T-cell (primary cell): ENCODE measurements around the gene ZNF423. TPM values are rescaled to one million over a fixed set of nuclear protein-coding genes. Genes with fewer than 3 reads are reported as not detected.
"Not testable (repeated sequence)": the region's sequence is repeated elsewhere in the genome, so short reads cannot be mapped to it uniquely, and the experiment has no call there.

Experiments
- ATAC-seq, 4 experiments: fragments of 200-7000 bp in 3 of 4; fragments of 150-1000 bp in 1 of 4; cut with Tn5 transposase; replicated peaks in 1 of 4; 1 replicate in 3 of 4; 2 replicates in 1 of 4; pipeline ENCODE4 v1.10.0; 2021; ENCODE audit warnings: moderate library complexity in 3 of 4, mild to moderate bottlenecking in 2 of 4, moderate number of reproducible peaks in 1 of 4
- CTCF ChIA-PET, 2 donors: fragments of 300-600 bp; sonication (Branson Sonifier 250); formaldehyde crosslinking; loops; one replicate each; lab custom pipeline; 2022; ENCODE audit warnings: antibody characterized with exemption in 2 of 2; lab: Charles Lee
- POLR2A ChIA-PET, 2 donors: fragments of 300-600 bp; sonication (Branson Sonifier 250); formaldehyde crosslinking; loops; one replicate each; lab custom pipeline; 2022; ENCODE audit warnings: antibody characterized with exemption in 2 of 2; lab: Charles Lee
- DNase-seq, 35 experiments: peaks; one replicate each; pipeline versions ENCODE4 v3.0.0 to v3.0.0-alpha.2; 2013 to 2023
- H3K27ac ChIP-seq: one replicate; pipeline ENCODE4 v1.5.1; 2013; ENCODE audit warnings: low read length
- H3K27me3 ChIP-seq, 2 experiments: replicated peaks in 1 of 2; 1 replicate in 1 of 2; 2 replicates in 1 of 2; pipeline versions ENCODE4 v1.6.1 to v1.7.0; 2013; ENCODE audit warnings: low read length in 1 of 2, mixed read lengths in 1 of 2; ENCODE audit not compliant: control insufficient read depth in 2 of 2, insufficient read depth in 2 of 2; ENCODE audit errors: extremely low read depth in 1 of 2
- H3K36me3 ChIP-seq, 2 donors: 1 replicate in 1 of 2; 2 replicates in 1 of 2; pipeline versions ENCODE4 v1.6.1 to v1.7.0; 2013; ENCODE audit warnings: low read length in 1 of 2; ENCODE audit not compliant: control insufficient read depth in 2 of 2, insufficient read depth in 1 of 2; ENCODE audit errors: extremely low read depth in 1 of 2
- H3K4me1 ChIP-seq, 2 experiments: 1 replicate in 1 of 2; 2 replicates in 1 of 2; pipeline versions ENCODE4 v1.6.1 to v1.7.0; 2013; ENCODE audit warnings: low read length in 2 of 2, mixed read lengths in 1 of 2; ENCODE audit not compliant: insufficient read depth in 2 of 2, control insufficient read depth in 1 of 2; ENCODE audit errors: extremely low read depth in 1 of 2
- H3K4me3 ChIP-seq, 2 donors: 1 replicate in 1 of 2; 2 replicates in 1 of 2; pipeline versions ENCODE4 v1.5.1 to v1.7.0; 2013; ENCODE audit warnings: mild to moderate bottlenecking in 2 of 2, low read length in 1 of 2, moderate library complexity in 1 of 2; ENCODE audit not compliant: control insufficient read depth in 1 of 2; ENCODE audit errors: extremely low read depth in 1 of 2
- H3K9me3 ChIP-seq: 2 replicates; pipeline ENCODE4 v1.7.0; 2013
- H3K27ac Mint-ChIP-seq, 2 donors: one replicate each; pipeline ENCODE4 v1.8.0; 2020 to 2021; ENCODE audit warnings: mild to moderate bottlenecking in 2 of 2, mixed read lengths in 2 of 2
- H3K27me3 Mint-ChIP-seq, 2 donors: one replicate each; pipeline ENCODE4 v1.8.0; 2021 to 2022; ENCODE audit warnings: mixed read lengths in 2 of 2
- H3K36me3 Mint-ChIP-seq: one replicate; pipeline ENCODE4 v1.8.0; 2021; ENCODE audit warnings: mixed read lengths
- H3K4me1 Mint-ChIP-seq, 3 donors: one replicate each; pipeline ENCODE4 v1.8.0; 2020 to 2022; ENCODE audit warnings: mixed read lengths in 3 of 3, mild to moderate bottlenecking in 1 of 3
- H3K4me3 Mint-ChIP-seq, 3 donors: one replicate each; pipeline ENCODE4 v1.8.0; 2020 to 2022; ENCODE audit warnings: mild to moderate bottlenecking in 3 of 3, mixed read lengths in 3 of 3, moderate library complexity in 3 of 3
- H3K9me3 Mint-ChIP-seq, 3 donors: one replicate each; pipeline ENCODE4 v1.8.0; 2020 to 2022; ENCODE audit warnings: mixed read lengths in 3 of 3
- WGBS: methylation state at CpG from one replicate; pipeline ENCODE4 v1.1.5; 2013; ENCODE audit warnings: missing lambda C conversion rate; ENCODE audit not compliant: insufficient coverage; 5-methylcytosine and 5-hydroxymethylcytosine counted together
- total RNA-seq, 35 experiments: library from RNA in 6 of 35; stranded (reverse) in 6 of 35; fragments of 120-200 nt in 1 of 35; gene quantifications; one replicate each; pipeline versions ENCODE4 v1.2.1 to v1.2.4 and lab custom pipeline; 2013 to 2026

The ZNF423 gene
- total RNA-seq, 5 donors from 2014 or later (not counting 1 experiment from before 2014, with no cell fraction given), result 0.07 to 0.12 TPM; not detected in 3

DNA sequence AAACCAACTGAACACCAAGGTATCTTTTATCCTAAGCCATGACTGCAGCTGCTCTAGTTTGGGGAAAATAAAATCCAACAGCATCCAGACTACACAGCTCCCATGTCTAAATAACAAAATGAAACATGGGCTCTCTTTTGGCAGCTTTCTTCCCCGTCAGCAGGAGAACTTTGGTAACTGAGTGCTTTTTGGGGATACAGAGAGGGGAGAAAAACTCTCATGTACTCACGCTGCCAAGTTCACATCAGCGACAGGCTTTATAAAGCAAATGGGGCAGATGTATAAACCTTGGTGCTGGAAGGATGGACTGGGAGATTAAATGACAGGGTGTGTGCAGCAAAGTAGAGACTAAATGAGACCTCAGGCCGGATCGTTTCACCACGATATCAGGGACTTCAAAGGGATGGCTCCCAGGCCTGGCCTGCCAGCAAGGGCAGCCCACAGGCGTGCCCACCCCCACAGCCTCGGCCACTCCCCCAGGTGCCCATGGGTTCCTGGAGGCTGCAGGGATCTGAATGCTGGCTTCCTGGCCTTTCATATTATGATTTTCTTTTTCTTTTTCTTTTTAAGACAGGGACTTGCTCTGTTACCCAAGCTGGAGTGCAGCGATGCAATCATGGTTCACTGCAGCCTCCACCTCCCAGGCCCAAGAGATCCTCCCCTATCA is 174.6 kb downstream of the ZNF423 start:
- no peak overlapping the region for H3K4me3 Mint-ChIP-seq
- H3K4me1 ChIP-seq, result no peaks in the 10 kb centered on the region
- H3K27me3 ChIP-seq, result peaks cover 0 to 24% of the 10 kb centered on the region in 2 experiments
- no peak overlapping the region for H3K27ac Mint-ChIP-seq
- H3K36me3 Mint-ChIP-seq, result no peaks in the 10 kb centered on the region
- DNase-seq (no peak), ATAC-seq (no peak)
- H3K36me3 ChIP-seq, result no peaks in the 10 kb centered on the region
- WGBS, result 89% methylated on average over 8 of the region's 9 CpGs
- H3K9me3 Mint-ChIP-seq, result no peaks in the 10 kb centered on the region
- H3K27ac ChIP-seq, result no peak overlapping the region
- H3K27me3 Mint-ChIP-seq, result peaks cover 8 to 11% of the 10 kb centered on the region in 2 donors
- no peaks in the 10 kb centered on the region for H3K9me3 ChIP-seq
- H3K4me3 ChIP-seq, result no peak overlapping the region
- CTCF ChIA-PET, result no interaction called here
- POLR2A ChIA-PET, result interaction anchor here in 1 of 2 donors (0.7 kb wide), 1 partner anchor 232 kb away, joined by 3 read pairs; no protein-coding TSS in a partner anchor
- no peaks in the 10 kb centered on the region for H3K4me1 Mint-ChIP-seq

DNA sequence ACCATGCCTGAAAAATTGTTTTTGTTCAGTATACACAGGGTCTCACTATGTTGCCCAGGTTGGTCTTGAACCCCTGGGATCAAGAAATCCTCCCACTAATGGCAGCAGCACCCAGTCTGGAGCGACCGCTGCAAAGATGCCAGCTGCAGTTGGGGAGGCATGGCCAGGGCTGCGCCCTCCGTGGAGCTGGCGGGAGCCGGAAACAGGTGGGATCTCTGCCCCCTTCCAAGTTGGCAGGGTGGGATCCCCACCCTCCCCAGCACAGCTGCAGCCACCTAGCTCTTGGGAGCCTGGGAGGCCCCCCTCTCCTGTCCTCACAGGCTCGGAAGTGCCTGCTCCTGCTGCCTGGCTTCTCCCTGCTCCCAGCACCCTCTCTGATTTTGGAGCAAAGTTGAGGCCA is 176.8 kb downstream of the ZNF423 start:
- no peaks in the 10 kb centered on the region for H3K36me3 Mint-ChIP-seq
- no peaks in the 10 kb centered on the region for H3K36me3 ChIP-seq
- H3K4me1 ChIP-seq, result no peaks in the 10 kb centered on the region
- DNase-seq, result no peak
- no peaks in the 10 kb centered on the region for H3K4me1 Mint-ChIP-seq
- WGBS, result 93% methylated on average over 7 of the region's 7 CpGs
- peaks cover 0 to 2% of the 10 kb centered on the region in 2 donors for H3K27me3 Mint-ChIP-seq
- no peak overlapping the region for H3K4me3 ChIP-seq
- no peak for ATAC-seq
- no peak overlapping the region for H3K27ac ChIP-seq
- peaks cover 0 to 11% of the 10 kb centered on the region in 2 experiments for H3K27me3 ChIP-seq
- no peak overlapping the region for H3K27ac Mint-ChIP-seq
- CTCF ChIA-PET, result no interaction called here
- no peak overlapping the region for H3K4me3 Mint-ChIP-seq
- no peaks in the 10 kb centered on the region for H3K9me3 ChIP-seq
- POLR2A ChIA-PET, result no interaction called here
- H3K9me3 Mint-ChIP-seq, result no peaks in the 10 kb centered on the region

DNA sequence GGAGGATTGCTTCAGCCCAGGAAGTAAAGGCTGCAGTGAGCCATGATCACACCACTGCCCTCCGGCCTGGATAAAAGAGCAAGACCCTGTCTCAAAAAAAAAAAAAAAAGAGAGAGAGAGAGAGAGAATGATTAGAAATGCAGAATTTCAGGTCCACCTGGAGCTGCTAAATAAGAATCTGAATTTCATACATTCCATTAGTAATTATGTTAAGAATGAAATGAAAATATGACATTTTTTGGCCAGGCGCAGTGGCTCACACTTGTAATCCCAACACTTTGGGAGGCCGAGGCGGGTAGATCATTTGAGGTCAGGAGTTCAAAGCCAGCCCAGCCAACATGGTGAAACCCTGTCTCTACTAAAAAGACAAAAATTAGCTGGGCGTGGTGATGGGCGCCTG is 178.3 kb downstream of the ZNF423 start:
- H3K36me3 Mint-ChIP-seq, DNase-seq, H3K9me3 ChIP-seq, POLR2A ChIA-PET, H3K4me1 Mint-ChIP-seq, CTCF ChIA-PET, ATAC-seq, H3K36me3 ChIP-seq, H3K27ac Mint-ChIP-seq, H3K4me3 ChIP-seq, H3K27me3 Mint-ChIP-seq, H3K4me3 Mint-ChIP-seq, H3K9me3 Mint-ChIP-seq, H3K27ac ChIP-seq, H3K4me1 ChIP-seq: not testable (repeated sequence)
- WGBS, result 96% methylated on average over 4 of the region's 6 CpGs
- peaks cover 0 to 10% of the 10 kb centered on the region in 2 experiments for H3K27me3 ChIP-seq

DNA sequence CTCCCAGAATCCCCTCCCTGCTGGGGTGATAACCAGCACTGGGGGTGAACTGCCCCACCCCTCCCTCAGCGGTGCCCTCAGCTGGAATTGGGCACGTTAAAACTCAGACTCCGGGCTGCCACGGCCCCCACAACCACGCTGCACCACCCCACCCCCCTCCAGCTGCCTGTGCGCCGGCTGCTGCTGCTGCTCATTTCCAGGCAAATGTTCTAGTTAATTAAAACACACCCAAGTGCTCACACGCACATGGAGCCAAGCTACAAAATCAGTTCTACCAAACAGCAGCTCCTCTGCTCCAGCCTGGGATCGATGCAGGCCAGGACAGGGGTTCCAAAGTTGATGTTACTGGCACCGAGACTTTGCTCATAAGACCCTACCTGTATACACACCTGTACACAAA is 180.5 kb downstream of the ZNF423 start:
- POLR2A ChIA-PET, result no interaction called here
- Mint-ChIP-seq H3K4me3 (no peak overlapping the region), H3K27ac (no peak overlapping the region)

DNA sequence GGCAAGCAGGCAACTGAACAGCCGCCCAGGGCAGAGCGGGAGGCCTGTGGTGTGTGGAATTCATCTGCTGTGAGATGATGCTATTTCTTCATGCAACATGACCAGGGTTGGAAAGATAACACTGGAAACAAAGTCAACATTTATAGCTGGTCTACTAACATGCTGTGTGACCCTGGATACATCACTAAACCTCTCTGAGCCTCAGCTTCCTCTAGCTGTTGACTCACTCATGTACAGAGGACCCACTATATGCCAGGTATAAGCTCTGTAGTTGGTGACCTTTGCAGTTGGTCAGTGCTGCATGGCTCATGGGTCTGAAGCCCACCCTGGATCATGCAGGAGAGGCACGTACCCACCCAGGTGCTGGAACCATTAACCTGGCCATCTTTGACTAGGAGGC is 180.9 kb downstream of the ZNF423 start:
- Mint-ChIP-seq H3K27ac (no peak overlapping the region), H3K4me3 (no peak overlapping the region), H3K36me3 (no peaks in the 10 kb centered on the region), H3K27me3 (no peaks in the 10 kb centered on the region), H3K4me1 (no peaks in the 10 kb centered on the region), H3K9me3 (no peaks in the 10 kb centered on the region)
- 100% methylated on average over 1 of the region's 3 CpGs for WGBS
- no peak for ATAC-seq
- no peak for DNase-seq
- Histone ChIP-seq H3K4me3 (no peak overlapping the region), H3K4me1 (no peaks in the 10 kb centered on the region), H3K9me3 (no peaks in the 10 kb centered on the region), H3K36me3 (no peaks in the 10 kb centered on the region), H3K27me3 (peaks cover 0 to 16% of the 10 kb centered on the region in 2 experiments), H3K27ac (no peak overlapping the region)
- CTCF ChIA-PET, result interaction anchor here in 1 of 2 donors (0.5 kb wide), 1 partner anchor 23 kb away, joined by 4 read pairs; no protein-coding TSS in a partner anchor
- POLR2A ChIA-PET, result no interaction called here

More for the DNA sequence above, 180.5 kb downstream of the ZNF423 start:
- Histone ChIP-seq H3K27me3 (peaks cover 0 to 12% of the 10 kb centered on the region in 2 experiments), H3K36me3 (no peaks in the 10 kb centered on the region), H3K4me1 (no peaks in the 10 kb centered on the region), H3K9me3 (no peaks in the 10 kb centered on the region), H3K4me3 (no peak overlapping the region), H3K27ac (no peak overlapping the region)
- WGBS, result 61% methylated on average over 7 of the region's 10 CpGs
- Mint-ChIP-seq H3K27me3 (peaks cover 0 to 2% of the 10 kb centered on the region in 2 donors), H3K36me3 (no peaks in the 10 kb centered on the region), H3K4me1 (no peaks in the 10 kb centered on the region), H3K9me3 (no peaks in the 10 kb centered on the region)
- DNase-seq (no peak), ATAC-seq (no peak)
- CTCF ChIA-PET, result no interaction called here

DNA sequence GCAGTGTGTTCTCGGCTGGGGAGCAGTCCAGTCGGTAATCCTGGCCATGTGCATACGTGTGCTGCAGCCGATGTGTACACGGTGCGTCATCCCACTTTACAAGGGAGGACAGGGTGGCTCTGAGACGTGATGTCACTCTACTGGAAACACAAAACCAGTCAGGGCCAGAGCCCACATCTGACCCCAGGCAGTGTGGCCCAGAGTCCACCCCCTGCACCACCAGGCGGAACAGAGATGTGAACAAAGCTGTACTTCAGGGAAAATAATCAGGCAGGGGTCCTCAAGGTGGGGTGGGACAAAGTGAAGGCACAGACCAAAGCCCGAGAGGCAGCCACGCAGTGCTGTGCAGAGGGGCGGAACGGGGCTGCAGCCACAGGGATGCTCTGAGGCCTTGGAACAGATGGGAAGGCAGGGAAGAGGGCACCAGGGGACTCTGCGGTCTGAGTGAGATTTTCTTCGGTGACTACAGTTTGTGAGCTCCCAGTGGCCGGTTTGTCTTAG is 181.5 kb downstream of the ZNF423 start:
- ATAC-seq (no peak), DNase-seq (no peak)
- no peak overlapping the region for H3K4me3 ChIP-seq
- H3K4me1 ChIP-seq, result no peaks in the 10 kb centered on the region
- no peaks in the 10 kb centered on the region for H3K36me3 Mint-ChIP-seq
- H3K9me3 Mint-ChIP-seq, result no peaks in the 10 kb centered on the region
- no peaks in the 10 kb centered on the region for H3K4me1 Mint-ChIP-seq
- H3K36me3 ChIP-seq, result no peaks in the 10 kb centered on the region
- no peak overlapping the region for H3K27ac Mint-ChIP-seq
- no peak overlapping the region for H3K4me3 Mint-ChIP-seq
- H3K27ac ChIP-seq, result no peak overlapping the region
- CTCF ChIA-PET, result interaction anchor here in 1 of 2 donors (0.5 kb wide), 1 partner anchor 22 kb away, joined by 4 read pairs; no protein-coding TSS in a partner anchor
- WGBS, result 94% methylated on average over 11 of the region's 15 CpGs
- POLR2A ChIA-PET, result no interaction called here
- no peaks in the 10 kb centered on the region for H3K27me3 Mint-ChIP-seq
- H3K9me3 ChIP-seq, result no peaks in the 10 kb centered on the region
- H3K27me3 ChIP-seq, result peaks cover 0 to 16% of the 10 kb centered on the region in 2 experiments
